GM18498 (cell line): Measurements from ENCODE around the gene PDCD1.
"Not testable (repeated sequence)": the region's sequence is repeated elsewhere in the genome, so short reads cannot be mapped to it uniquely, and the experiment has no call there.

ENCODE experiments used
- ATAC-seq: cut with Tn5 transposase; IDR thresholded peaks from one replicate; pipeline ENCODE4 v1.9.1; 2021; ENCODE audit warnings: mild to moderate bottlenecking, moderate library complexity; ENCODE audit not compliant: unreplicated experiment

PDCD1 gene

GRCh38 chr2:241835611-241836010 is 23.1 kb downstream of the PDCD1 start:
- ATAC-seq = no peak

GRCh38 chr2:241834527-241835210 is 24.0 kb downstream of the PDCD1 start:
- no peak for ATAC-seq

GRCh38 chr2:241833756-241834526 is 24.8 kb downstream of the PDCD1 start:
- ATAC-seq = not testable (repeated sequence)

- ATAC-seq = no peak
Measured at GRCh38 chr2:241833101-241833663, 25.5 kb downstream of the PDCD1 start.

- no peak for ATAC-seq
Measured at GRCh38 chr2:241827394-241827793, 31.3 kb downstream of the PDCD1 start.

- ATAC-seq = not testable (repeated sequence)
Measured at GRCh38 chr2:241823531-241824437, 34.9 kb downstream of the PDCD1 start.

GRCh38 chr2:241822264-241822623 is 36.5 kb downstream of the PDCD1 start:
- ATAC-seq = no peak

GRCh38 chr2:241821460-241822263 is 37.0 kb downstream of the PDCD1 start:
- no peak for ATAC-seq

- no peak for ATAC-seq
Measured at GRCh38 chr2:241820625-241821384, 37.9 kb downstream of the PDCD1 start.

- not testable (repeated sequence) for ATAC-seq
Measured at GRCh38 chr2:241819947-241820624, 38.6 kb downstream of the PDCD1 start.

GRCh38 chr2:241818943-241819270 is 39.8 kb downstream of the PDCD1 start:
- no peak for ATAC-seq

GRCh38 chr2:241818229-241818942 is 40.3 kb downstream of the PDCD1 start:
- no peak for ATAC-seq

GRCh38 chr2:241817821-241818215 is 40.9 kb downstream of the PDCD1 start:
- ATAC-seq = not testable (repeated sequence)

GRCh38 chr2:241817126-241817820 is 41.4 kb downstream of the PDCD1 start:
- no peak for ATAC-seq

GRCh38 chr2:241816431-241817121 is 42.1 kb downstream of the PDCD1 start:
- no peak for ATAC-seq

- no peak for ATAC-seq
Measured at GRCh38 chr2:241815477-241816430, 42.9 kb downstream of the PDCD1 start.
